Spleen (tissue), 11 donors: ENCODE measurements around the gene HMCN1. TPM values are rescaled to one million over a fixed set of nuclear protein-coding genes. Genes with fewer than 3 reads are reported as not detected.
A peak's percentile ranks its signal among the peaks of the same experiment; 100 is the strongest.

Experiments
- DNase-seq: peaks from one replicate; pipeline ENCODE4 v3.0.0-alpha.2; 2020
- H3K27ac ChIP-seq, 8 donors: fragments of 200-600 bp; sonication (generic) in 7 of 8; 1 replicate in 4 of 8; 2 replicates in 4 of 8; pipeline versions ENCODE4 v1.5.0 to v1.8.0; 2016 to 2021; ENCODE audit warnings: inconsistent platforms in 4 of 8, mild to moderate bottlenecking in 4 of 8, moderate library complexity in 1 of 8
- H3K27me3 ChIP-seq, 7 donors: fragments of 200-600 bp; sonication (generic) in 6 of 7; replicated peaks in 1 of 7; 1 replicate in 4 of 7; 2 replicates in 3 of 7; pipeline versions ENCODE4 v1.5.0 to v1.8.0; 2016 to 2021; ENCODE audit warnings: inconsistent platforms in 3 of 7, mild to moderate bottlenecking in 1 of 7
- H3K36me3 ChIP-seq, 6 donors: fragments of 200-600 bp; sonication (generic) in 5 of 6; 1 replicate in 4 of 6; 2 replicates in 2 of 6; pipeline versions ENCODE4 v1.5.0 to v1.8.0; 2016 to 2021; ENCODE audit warnings: inconsistent platforms in 2 of 6
- H3K4me1 ChIP-seq, 6 donors: fragments of 200-600 bp; sonication (generic) in 5 of 6; 1 replicate in 3 of 6; 2 replicates in 3 of 6; pipeline versions ENCODE4 v1.5.0 to v1.8.0; 2016 to 2021; ENCODE audit warnings: inconsistent platforms in 3 of 6
- H3K4me3 ChIP-seq, 8 donors: fragments of 200-600 bp; sonication (generic) in 7 of 8; 1 replicate in 4 of 8; 2 replicates in 4 of 8; pipeline versions ENCODE4 v1.5.0 to v1.8.0; 2016 to 2021; ENCODE audit warnings: inconsistent platforms in 4 of 8, mild to moderate bottlenecking in 4 of 8, moderate library complexity in 2 of 8
- H3K9me3 ChIP-seq, 8 donors: fragments of 200-600 bp; sonication (generic) in 7 of 8; 1 replicate in 4 of 8; 2 replicates in 4 of 8; pipeline versions ENCODE4 v1.5.0 to v1.8.0; 2016 to 2021; ENCODE audit warnings: inconsistent platforms in 4 of 8
- POLR2A ChIP-seq, 3 donors: fragments of 450-650 bp; IDR thresholded peaks; one replicate each; pipeline ENCODE4 v1.5.1; 2017; ENCODE audit warnings: antibody characterized with exemption in 3 of 3, mild to moderate bottlenecking in 1 of 3
- POLR2AphosphoS5 ChIP-seq, 3 donors: sonication (generic); formaldehyde crosslinking; IDR thresholded peaks; one replicate each; pipeline ENCODE4 v1.5.1; 2017; ENCODE audit warnings: antibody characterized with exemption in 3 of 3
- WGBS, 5 donors: extraction: QIAGEN DNeasy Blood & Tissue Kit in 3 of 5; methylation state at CpG; one replicate each; pipeline versions ENCODE4 v1.1.5 to v1.1.7; 2013 to 2018; 5-methylcytosine and 5-hydroxymethylcytosine counted together
- intact Hi-C: fragments of 100-400 bp; cut with DNase I; formaldehyde crosslinking; loops from one replicate; pipeline ENCODE4 v1.15.0; 2023; ENCODE audit warnings: low total_unique reads
- polyA plus RNA-seq, 3 donors: library from polyadenylated mRNA; stranded (reverse); fragments of 200-250 nt; gene quantifications; one replicate each; pipeline ENCODE4 v1.2.1, GENCODE V29; 2013
- total RNA-seq, 7 donors: library from RNA; depleted of rRNA in 3 of 7; stranded (reverse); fragments of >200 nt in 3 of 7; fragmentation: NEBNext Ultra II Directional in 4 of 7; extraction: Animal tissue kit (Norgen Biotek cat#: 25700) in 4 of 7; gene quantifications; one replicate each; pipeline versions ENCODE4 v1.1.0 to v1.2.1, GENCODE V29; 2016 to 2021
- TF ChIP-seq, protein P1 (sequence below), 11 experiments: fragments of 200-600 bp in 7 of 11; fragments of 450-650 bp in 4 of 11; sonication (generic) in 4 of 11; IDR thresholded peaks in 8 of 11; conservative IDR thresholded peaks in 3 of 11; 1 replicate in 7 of 11; 2 replicates in 4 of 11; pipeline versions ENCODE4 v1.4.0 to v1.8.0; 2016 to 2021; ENCODE audit warnings: antibody characterized with exemption in 11 of 11, inconsistent platforms in 4 of 11, mild to moderate bottlenecking in 1 of 11
- donor health status: healthy with polysubstance abuse.
- donor health status: DM: no; HTN: no; CAD: no; lungs with moderate emphysema.
- donor health status: DM: no; HTN: no; CAD: no.
- donor health status: Bipolar disorder and iron deficiency.
- donor health status: healthy.
- donor health status: DM: no; HTN: no; CAD: no.
- donor health status: DM: yes; HTN: yes; CAD: no.

Gene HMCN1
- total and polyA plus RNA-seq, 10 donors: 1.2 to 28.8 (median 19.9) TPM

- H3K36me3 ChIP-seq: no peaks in the 10 kb centered on the region
- H3K27me3 ChIP-seq: peaks cover 0 to 10% (median 0%) of the 10 kb centered on the region in 7 donors
- H3K9me3 ChIP-seq: peaks cover 0 to 25% (median 21%) of the 10 kb centered on the region in 8 donors
- no peak overlapping the region for H3K27ac ChIP-seq
- H3K4me3 ChIP-seq: no peak overlapping the region
- no peak for DNase-seq
- no peak for TF ChIP-seq POLR2AphosphoS5 (IDR thresholded peaks at IDR 0.05)
- no peak for TF ChIP-seq POLR2A (IDR thresholded peaks at IDR 0.05)
- TF ChIP-seq, protein P1, sequence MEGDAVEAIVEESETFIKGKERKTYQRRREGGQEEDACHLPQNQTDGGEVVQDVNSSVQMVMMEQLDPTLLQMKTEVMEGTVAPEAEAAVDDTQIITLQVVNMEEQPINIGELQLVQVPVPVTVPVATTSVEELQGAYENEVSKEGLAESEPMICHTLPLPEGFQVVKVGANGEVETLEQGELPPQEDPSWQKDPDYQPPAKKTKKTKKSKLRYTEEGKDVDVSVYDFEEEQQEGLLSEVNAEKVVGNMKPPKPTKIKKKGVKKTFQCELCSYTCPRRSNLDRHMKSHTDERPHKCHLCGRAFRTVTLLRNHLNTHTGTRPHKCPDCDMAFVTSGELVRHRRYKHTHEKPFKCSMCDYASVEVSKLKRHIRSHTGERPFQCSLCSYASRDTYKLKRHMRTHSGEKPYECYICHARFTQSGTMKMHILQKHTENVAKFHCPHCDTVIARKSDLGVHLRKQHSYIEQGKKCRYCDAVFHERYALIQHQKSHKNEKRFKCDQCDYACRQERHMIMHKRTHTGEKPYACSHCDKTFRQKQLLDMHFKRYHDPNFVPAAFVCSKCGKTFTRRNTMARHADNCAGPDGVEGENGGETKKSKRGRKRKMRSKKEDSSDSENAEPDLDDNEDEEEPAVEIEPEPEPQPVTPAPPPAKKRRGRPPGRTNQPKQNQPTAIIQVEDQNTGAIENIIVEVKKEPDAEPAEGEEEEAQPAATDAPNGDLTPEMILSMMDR (IDR thresholded peaks at IDR 0.05 in 8 of 11, conservative IDR thresholded peaks at IDR 0.05 in 3 of 11): no peak
- no peaks in the 10 kb centered on the region for H3K4me1 ChIP-seq
- intact Hi-C loops: loop anchor here (10.0 kb wide), 1 partner anchor 487 kb away; no protein-coding TSS in a partner anchor
- WGBS, 5 donors: 83 to 96% (median 93%) methylated on average over 2 of the region's 2 CpGs
These were observed 6.5 kb upstream of the HMCN1 start for GRCh38 chr1:185727726-185728125.

- DNase-seq: no peak
- Histone ChIP-seq H3K9me3 (peaks cover 0 to 25% (median 21%) of the 10 kb centered on the region in 8 donors), H3K36me3 (no peaks in the 10 kb centered on the region), H3K4me1 (peaks cover 0 to 21% (median 12%) of the 10 kb centered on the region in 6 donors), H3K27me3 (peaks cover 0 to 42% (median 8%) of the 10 kb centered on the region in 7 donors), H3K4me3 (no peak overlapping the region), H3K27ac (no peak overlapping the region)
- TF ChIP-seq, protein P1 (IDR thresholded peaks at IDR 0.05 in 8 of 11, conservative IDR thresholded peaks at IDR 0.05 in 3 of 11): no peak
- TF ChIP-seq POLR2AphosphoS5 (IDR thresholded peaks at IDR 0.05) (no peak), POLR2A (IDR thresholded peaks at IDR 0.05) (no peak)
- intact Hi-C loops: no loop called here
- 56 to 79% (median 65%) methylated on average over 1 of the region's 1 CpG for WGBS, 5 donors
These were observed 2.7 kb upstream of the HMCN1 start for GRCh38 chr1:185731446-185731845.

DNA sequence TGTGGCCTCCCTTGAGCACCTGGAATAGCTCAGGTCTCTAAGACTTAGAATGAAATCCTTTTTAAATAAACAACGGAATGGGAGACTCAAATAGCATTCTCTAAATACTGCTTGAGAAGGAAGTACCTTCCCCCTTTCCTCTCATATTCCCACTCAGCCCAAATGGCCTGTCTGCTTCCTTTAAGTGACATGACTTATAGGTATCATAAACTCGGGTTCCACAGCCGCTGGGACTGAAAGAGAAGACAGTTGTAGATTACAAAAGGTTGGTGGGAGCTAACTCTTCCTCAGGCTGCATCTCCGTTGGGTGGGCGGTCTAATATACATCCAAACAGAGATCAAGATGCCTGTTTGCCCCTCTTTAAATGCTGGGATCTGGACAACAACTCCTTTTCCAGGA, 1.2 kb upstream of the HMCN1 start:
- DNase-seq: no peak
- H3K4me1 ChIP-seq: peaks cover 0 to 21% (median 12%) of the 10 kb centered on the region in 6 donors
- intact Hi-C loops: no loop called here
- H3K4me3 ChIP-seq: no peak overlapping the region
- H3K36me3 ChIP-seq: no peaks in the 10 kb centered on the region
- no peak overlapping the region for H3K27ac ChIP-seq
- no peak for TF ChIP-seq POLR2A (IDR thresholded peaks at IDR 0.05)
- TF ChIP-seq, protein P1 (IDR thresholded peaks at IDR 0.05 in 8 of 11, conservative IDR thresholded peaks at IDR 0.05 in 3 of 11): no peak
- no peak for TF ChIP-seq POLR2AphosphoS5 (IDR thresholded peaks at IDR 0.05)
- 77 to 84% (median 81%) methylated on average over 5 of the region's 5 CpGs for WGBS, 5 donors
- peaks cover 0 to 25% (median 21%) of the 10 kb centered on the region in 8 donors for H3K9me3 ChIP-seq
- H3K27me3 ChIP-seq: peaks cover 0 to 42% (median 8%) of the 10 kb centered on the region in 7 donors

GRCh38 chr1:185734929-185735700, 924 bp downstream of the HMCN1 start:
- TF ChIP-seq POLR2AphosphoS5 (IDR thresholded peaks at IDR 0.05) (no peak), POLR2A (IDR thresholded peaks at IDR 0.05) (no peak)
- TF ChIP-seq, protein P1 (IDR thresholded peaks at IDR 0.05 in 8 of 11, conservative IDR thresholded peaks at IDR 0.05 in 3 of 11): no peak
- Histone ChIP-seq H3K27ac (peak overlapping the region; percentile 38 to 84 (median 78)), H3K4me1 (peaks cover 0 to 21% (median 12%) of the 10 kb centered on the region in 6 donors), H3K4me3 (peak overlapping the region; percentile 24 to 66 (median 40)), H3K27me3 (peaks cover 0 to 53% (median 8%) of the 10 kb centered on the region in 7 donors), H3K9me3 (peaks cover 0 to 23% (median 18%) of the 10 kb centered on the region in 8 donors), H3K36me3 (no peaks in the 10 kb centered on the region)
- 34 to 52% (median 38%) methylated on average over 10 of the region's 10 CpGs for WGBS, 5 donors
- intact Hi-C loops: no loop called here
- DNase-seq: no peak
